Type B pancreatic cell (in vitro differentiated cells): Measurements from ENCODE around the gene PNMA8A. TPM values are rescaled to one million over a fixed set of nuclear protein-coding genes. Genes with fewer than 3 reads are reported as not detected.

Source experiments
- DNase-seq: peaks from one replicate; pipeline ENCODE4 v3.0.0; 2021; ENCODE audit warnings: mixed read lengths; ENCODE audit not compliant: unreplicated experiment; ENCODE audit errors: extremely low spot score
- H3K27ac Mint-ChIP-seq: 2 replicates; pipeline ENCODE4 v1.8.0; 2021; ENCODE audit warnings: mild to moderate bottlenecking, mixed read lengths
- H3K27me3 Mint-ChIP-seq: 2 replicates; pipeline ENCODE4 v1.8.0; 2021; ENCODE audit warnings: mixed read lengths
- H3K36me3 Mint-ChIP-seq: 2 replicates; pipeline ENCODE4 v1.8.0; 2021; ENCODE audit warnings: mixed read lengths
- H3K4me1 Mint-ChIP-seq: one replicate; pipeline ENCODE4 v1.8.0; 2021; ENCODE audit warnings: mixed read lengths; ENCODE audit not compliant: unreplicated experiment
- H3K4me3 Mint-ChIP-seq: 2 replicates; pipeline ENCODE4 v1.8.0; 2021; ENCODE audit warnings: mild to moderate bottlenecking, mixed read lengths
- H3K9me3 Mint-ChIP-seq: 2 replicates; pipeline ENCODE4 v1.8.0; 2021; ENCODE audit warnings: mixed read lengths
- total RNA-seq: library from RNA; stranded (reverse); gene quantifications from 2 replicates; pipeline ENCODE4 v1.2.1, GENCODE V29; 2021; ENCODE audit warnings: low replicate concordance
- TF ChIP-seq, protein P1 (sequence below): fragments of 200-600 bp; sonication (generic); conservative IDR thresholded peaks from 2 replicates; pipeline ENCODE4 v1.5.0; 2021; ENCODE audit warnings: antibody characterized with exemption, mild to moderate bottlenecking

PNMA8A gene
- total RNA-seq, 1 donor from 2014 or later, result 21.9 TPM

DNA sequence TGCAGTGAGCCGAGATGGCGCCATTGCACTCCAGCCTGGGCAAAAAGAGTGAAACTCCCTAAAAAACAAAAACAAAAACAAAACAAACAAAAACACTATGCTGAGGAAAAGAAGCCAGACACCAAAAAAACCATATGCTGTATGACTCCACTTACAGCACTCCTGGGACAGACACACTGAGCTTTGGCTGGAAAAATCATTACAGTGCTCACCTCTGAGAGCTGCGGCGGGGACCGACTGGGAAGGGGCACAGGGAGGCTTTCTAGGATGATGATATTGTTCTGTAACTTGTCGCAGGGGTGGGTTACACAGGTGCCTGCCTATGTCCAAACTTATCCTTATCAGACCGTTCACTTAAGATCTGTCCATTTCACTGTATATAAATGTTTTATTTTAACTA is 7.8 kb downstream of the PNMA8A start:
- peaks cover 11% of the 10 kb centered on the region for H3K36me3 Mint-ChIP-seq
- H3K9me3 Mint-ChIP-seq, result no peaks in the 10 kb centered on the region
- no peak overlapping the region for H3K27ac Mint-ChIP-seq
- H3K4me3 Mint-ChIP-seq, result no peak overlapping the region
- DNase-seq, result no peak
- H3K27me3 Mint-ChIP-seq, result no peaks in the 10 kb centered on the region
- TF ChIP-seq, protein P1, sequence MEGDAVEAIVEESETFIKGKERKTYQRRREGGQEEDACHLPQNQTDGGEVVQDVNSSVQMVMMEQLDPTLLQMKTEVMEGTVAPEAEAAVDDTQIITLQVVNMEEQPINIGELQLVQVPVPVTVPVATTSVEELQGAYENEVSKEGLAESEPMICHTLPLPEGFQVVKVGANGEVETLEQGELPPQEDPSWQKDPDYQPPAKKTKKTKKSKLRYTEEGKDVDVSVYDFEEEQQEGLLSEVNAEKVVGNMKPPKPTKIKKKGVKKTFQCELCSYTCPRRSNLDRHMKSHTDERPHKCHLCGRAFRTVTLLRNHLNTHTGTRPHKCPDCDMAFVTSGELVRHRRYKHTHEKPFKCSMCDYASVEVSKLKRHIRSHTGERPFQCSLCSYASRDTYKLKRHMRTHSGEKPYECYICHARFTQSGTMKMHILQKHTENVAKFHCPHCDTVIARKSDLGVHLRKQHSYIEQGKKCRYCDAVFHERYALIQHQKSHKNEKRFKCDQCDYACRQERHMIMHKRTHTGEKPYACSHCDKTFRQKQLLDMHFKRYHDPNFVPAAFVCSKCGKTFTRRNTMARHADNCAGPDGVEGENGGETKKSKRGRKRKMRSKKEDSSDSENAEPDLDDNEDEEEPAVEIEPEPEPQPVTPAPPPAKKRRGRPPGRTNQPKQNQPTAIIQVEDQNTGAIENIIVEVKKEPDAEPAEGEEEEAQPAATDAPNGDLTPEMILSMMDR, result no peak
- H3K4me1 Mint-ChIP-seq, result no peaks in the 10 kb centered on the region

- Mint-ChIP-seq H3K9me3 (no peaks in the 10 kb centered on the region), H3K4me1 (no peaks in the 10 kb centered on the region), H3K4me3 (no peak overlapping the region), H3K27ac (no peak overlapping the region), H3K36me3 (peaks cover 3% of the 10 kb centered on the region), H3K27me3 (no peaks in the 10 kb centered on the region)
- TF ChIP-seq, protein P1, result no peak
- DNase-seq, result no peak
Measured at GRCh38 chr19:46461537-46461936, 9.8 kb downstream of the PNMA8A start.

DNA sequence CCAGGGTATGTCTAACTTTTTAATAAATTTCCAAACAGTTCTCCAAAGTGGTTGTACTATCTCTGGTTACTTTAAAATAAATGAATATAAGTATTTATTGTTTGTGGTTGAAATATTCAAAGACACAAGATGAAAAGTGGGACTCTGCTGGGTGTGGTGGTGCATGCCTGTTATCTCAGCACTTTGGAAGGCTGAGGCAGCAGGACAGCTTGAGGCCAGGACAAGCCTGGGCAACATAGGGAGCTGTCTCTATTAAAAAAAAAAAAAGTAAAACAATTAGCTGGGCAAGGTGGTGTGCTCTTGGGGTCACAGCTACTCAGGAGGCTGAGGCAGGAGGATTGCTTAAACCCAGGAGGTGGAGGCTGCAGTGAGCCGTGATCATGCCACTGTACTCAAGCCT is 10.4 kb downstream of the PNMA8A start:
- Mint-ChIP-seq H3K27ac (no peak overlapping the region), H3K9me3 (no peaks in the 10 kb centered on the region), H3K4me3 (no peak overlapping the region), H3K36me3 (peaks cover 3% of the 10 kb centered on the region), H3K27me3 (no peaks in the 10 kb centered on the region), H3K4me1 (peaks cover 5% of the 10 kb centered on the region)
- DNase-seq, result no peak
- TF ChIP-seq, protein P1, result no peak

DNA sequence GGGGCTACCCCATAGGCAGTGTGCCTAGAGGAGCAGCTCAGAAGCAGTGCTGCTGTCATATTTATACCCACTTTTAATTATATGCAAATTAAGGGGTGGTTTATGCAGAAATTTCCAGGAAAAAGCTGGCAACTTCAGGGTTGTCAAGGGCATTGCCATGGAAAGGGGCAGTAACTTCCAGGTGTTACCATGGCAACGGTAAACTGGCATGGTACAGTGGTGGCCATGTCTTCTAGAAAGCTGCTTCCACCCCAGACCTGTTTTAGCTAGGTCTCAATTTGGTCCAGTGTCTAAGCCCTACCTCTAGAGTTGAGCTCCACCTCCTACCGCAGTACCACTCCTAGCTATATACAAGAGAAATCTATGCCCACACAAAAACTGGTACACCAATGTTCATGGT is 11.3 kb downstream of the PNMA8A start:
- no peak overlapping the region for H3K4me3 Mint-ChIP-seq
- H3K36me3 Mint-ChIP-seq, result peaks cover under 1% of the 10 kb centered on the region
- H3K9me3 Mint-ChIP-seq, result no peaks in the 10 kb centered on the region
- TF ChIP-seq, protein P1, result no peak
- H3K4me1 Mint-ChIP-seq, result peaks cover 5% of the 10 kb centered on the region
- H3K27ac Mint-ChIP-seq, result no peak overlapping the region
- H3K27me3 Mint-ChIP-seq, result no peaks in the 10 kb centered on the region
- DNase-seq, result no peak

GRCh38 chr19:46456930-46457329 is 14.4 kb downstream of the PNMA8A start:
- no peak for DNase-seq
- H3K9me3 Mint-ChIP-seq, result no peaks in the 10 kb centered on the region
- H3K4me3 Mint-ChIP-seq, result no peak overlapping the region
- no peak overlapping the region for H3K27ac Mint-ChIP-seq
- no peaks in the 10 kb centered on the region for H3K27me3 Mint-ChIP-seq
- peaks cover 5% of the 10 kb centered on the region for H3K4me1 Mint-ChIP-seq
- H3K36me3 Mint-ChIP-seq, result no peaks in the 10 kb centered on the region
- TF ChIP-seq, protein P1, result no peak

- Mint-ChIP-seq H3K36me3 (no peaks in the 10 kb centered on the region), H3K4me1 (peaks cover 10% of the 10 kb centered on the region), H3K27ac (no peak overlapping the region), H3K9me3 (peaks cover 6% of the 10 kb centered on the region), H3K4me3 (no peak overlapping the region), H3K27me3 (no peaks in the 10 kb centered on the region)
- DNase-seq, result no peak
- TF ChIP-seq, protein P1, result no peak
Measured at GRCh38 chr19:46454244-46454643, 17.1 kb downstream of the PNMA8A start.
